K562 (cell line): ENCODE data around the gene LPAR5. TPM values are rescaled to one million over a fixed set of nuclear protein-coding genes. Genes with fewer than 3 reads are reported as not detected.
A peak's percentile ranks its signal among the peaks of the same experiment; 100 is the strongest.

ENCODE experiments used
- BRF2 ChIP-seq: IDR thresholded peaks from 3 replicates; pipeline ENCODE4 v1.6.1; 2011; ENCODE audit warnings: borderline replicate concordance, mild to moderate bottlenecking; ENCODE audit not compliant: insufficient read length, insufficient read depth
- CXXC5 ChIP-seq: fragments of 250-450 bp; sonication (Bioruptor Pico); IDR thresholded peaks from 2 replicates; pipeline ENCODE4 v1.8.0; 2022; ENCODE audit warnings: inconsistent platforms, mild to moderate bottlenecking, moderate library complexity
- DIDO1 ChIP-seq: fragments of 450-650 bp; IDR thresholded peaks from 2 replicates; pipeline ENCODE4 v1.6.1; 2016; ENCODE audit warnings: low read depth, missing biosample characterization, missing genetic modification characterization
- DMBX1 ChIP-seq: fragments of 250-450 bp; sonication (Bioruptor Pico); IDR thresholded peaks from 2 replicates; pipeline ENCODE4 v1.8.0; 2022; ENCODE audit warnings: inconsistent platforms, mild to moderate bottlenecking, moderate library complexity, borderline replicate concordance
- DPF2 ChIP-seq: fragments of 450-650 bp; IDR thresholded peaks from 2 replicates; pipeline ENCODE4 v1.6.1; 2016
- EP400 ChIP-seq: fragments of 450-650 bp; IDR thresholded peaks from 2 replicates; pipeline ENCODE4 v1.6.1; 2017; ENCODE audit warnings: antibody characterized with exemption, mild to moderate bottlenecking, moderate library complexity
- FOXK2 ChIP-seq, 2 experiments: fragments of 450-650 bp; IDR thresholded peaks in 1 of 2; conservative IDR thresholded peaks in 1 of 2; 2 replicates each; pipeline ENCODE4 v1.6.1; 2016; ENCODE audit warnings: low read depth in 2 of 2, mild to moderate bottlenecking in 1 of 2
- HEY1 ChIP-seq: fragments of 250-450 bp; sonication (Bioruptor Pico); IDR thresholded peaks from 2 replicates; pipeline ENCODE4 v1.5.0; 2020; ENCODE audit warnings: mild to moderate bottlenecking, moderate library complexity, borderline replicate concordance
- ILK ChIP-seq: fragments of 450-650 bp; IDR thresholded peaks from 2 replicates; pipeline ENCODE4 v1.6.1; 2016; ENCODE audit warnings: missing genetic modification characterization, low read depth, mild to moderate bottlenecking, missing compliant biosample characterization, moderate library complexity, borderline replicate concordance
- MBD2 ChIP-seq: sonication (generic); IDR thresholded peaks from 2 replicates; pipeline ENCODE4 v1.6.1; 2016; ENCODE audit warnings: low read depth, borderline replicate concordance
- MYC ChIP-seq, 2 experiments: fragments of 250-450 bp in 1 of 2; sonication (Bioruptor Pico) in 1 of 2; IDR thresholded peaks; 2 replicates each; pipeline versions ENCODE4 v1.5.1 to v1.6.1; 2012 to 2021; ENCODE audit warnings: low read depth in 2 of 2, borderline replicate concordance in 1 of 2, improper control_type of control experiment in 1 of 2, low read length in 1 of 2, mild to moderate bottlenecking in 1 of 2, moderate library complexity in 1 of 2
- NR4A1 ChIP-seq, 2 experiments: fragments of 250-450 bp in 1 of 2; fragments of 450-650 bp in 1 of 2; sonication (Bioruptor Pico) in 1 of 2; IDR thresholded peaks; 2 replicates each; pipeline versions ENCODE4 v1.4.0 to v1.6.1; 2016 to 2020; ENCODE audit warnings: mild to moderate bottlenecking in 2 of 2, missing compliant biosample characterization in 1 of 2, missing genetic modification characterization in 1 of 2, moderate library complexity in 1 of 2
- NRF1 ChIP-seq, 2 experiments: fragments of 450-650 bp; IDR thresholded peaks in 1 of 2; conservative IDR thresholded peaks in 1 of 2; 2 replicates each; pipeline ENCODE4 v1.6.1; 2014; ENCODE audit warnings: mild to moderate bottlenecking in 2 of 2
- OTX1 ChIP-seq: fragments of 450-650 bp; formaldehyde crosslinking; IDR thresholded peaks from 2 replicates; pipeline ENCODE4 v1.4.0; 2022; ENCODE audit warnings: mild to moderate bottlenecking
- PHF20 ChIP-seq: fragments of 450-650 bp; IDR thresholded peaks from 2 replicates; pipeline ENCODE4 v1.6.1; 2018; ENCODE audit not compliant: partially characterized antibody
- POLR2A ChIP-seq: fragments of 450-650 bp; conservative IDR thresholded peaks from 2 replicates; pipeline ENCODE4 v1.6.1; 2016
- POLR3A ChIP-seq: IDR thresholded peaks from 2 replicates; pipeline ENCODE4 v1.6.1; 2011; ENCODE audit warnings: borderline replicate concordance, mild to moderate bottlenecking, moderate library complexity; ENCODE audit not compliant: insufficient read length, insufficient read depth; ENCODE audit errors: extremely low read depth
- PTRF ChIP-seq: fragments of 450-650 bp; IDR thresholded peaks from 2 replicates; pipeline ENCODE4 v1.6.1; 2016; ENCODE audit warnings: mild to moderate bottlenecking, missing genetic modification characterization, missing compliant biosample characterization
- SIN3B ChIP-seq: fragments of 450-650 bp; IDR thresholded peaks from 2 replicates; pipeline ENCODE4 v1.6.1; 2017; ENCODE audit warnings: low read depth, mild to moderate bottlenecking, moderate library complexity
- SLC30A9 ChIP-seq: fragments of 250-450 bp; sonication (Bioruptor Pico); IDR thresholded peaks from 2 replicates; pipeline ENCODE4 v1.8.0; 2022; ENCODE audit warnings: mild to moderate bottlenecking, moderate library complexity
- SMAD2 ChIP-seq: fragments of 150-350 bp; IDR thresholded peaks from 2 replicates; pipeline ENCODE4 v1.6.1; 2014; ENCODE audit warnings: low read depth, mild to moderate bottlenecking, low read length
- SMARCB1 ChIP-seq: IDR thresholded peaks from 2 replicates; pipeline ENCODE4 v1.6.1; 2011; ENCODE audit warnings: improper control_type of control experiment, low read depth; ENCODE audit not compliant: insufficient read length
- SMC3 ChIP-seq: conservative IDR thresholded peaks from 2 replicates; pipeline ENCODE4 v1.6.1; 2011; ENCODE audit warnings: low read depth, low read length, improper control_type of control experiment; ENCODE audit not compliant: insufficient read depth
- SNIP1 ChIP-seq: fragments of 450-650 bp; IDR thresholded peaks from 2 replicates; pipeline ENCODE4 v1.7.1; 2017; ENCODE audit warnings: low read depth, mild to moderate bottlenecking
- TAF15 ChIP-seq: fragments of 200-400 bp; formaldehyde crosslinking; IDR thresholded peaks from 2 replicates; pipeline ENCODE4 v1.6.1; 2017; ENCODE audit warnings: mild to moderate bottlenecking, low read depth, low read length, moderate library complexity
- ZNF239 ChIP-seq: fragments of 250-450 bp; sonication (Bioruptor Pico); IDR thresholded peaks from 2 replicates; pipeline ENCODE4 v1.4.0; 2020; ENCODE audit warnings: mild to moderate bottlenecking
- ZNF444 ChIP-seq: fragments of 250-450 bp; sonication (Bioruptor Pico); IDR thresholded peaks from 2 replicates; pipeline ENCODE4 v1.4.0; 2020; ENCODE audit warnings: mild to moderate bottlenecking, moderate library complexity
- ZNF766 ChIP-seq: fragments of 200-800 bp; sonication (Bioruptor generic); conservative IDR thresholded peaks from 2 replicates; pipeline ENCODE4 v1.6.1; 2016; ENCODE audit warnings: missing genetic modification characterization, missing compliant biosample characterization
- polyA plus RNA-seq, 8 experiments: library from polyadenylated mRNA; depleted of rRNA in 4 of 8; stranded (reverse) in 5 of 8; unstranded in 3 of 8; fragments of >200 nt; fragmentation: Nextera tagmentation in 2 of 8; fragmentation: Illumina TruSeq in 1 of 8; extraction: Ambion mirVana in 2 of 8; extraction: Trizol in 1 of 8; gene quantifications; 2 replicates each; pipeline versions ENCODE4 v1.2.1 to v1.2.3, GENCODE V29; 2011 to 2014; ENCODE audit warnings: inconsistent platforms in 1 of 8, missing spikeins in 1 of 8
- total RNA-seq, 7 experiments: library from RNA; depleted of rRNA in 6 of 7; stranded (reverse); fragments of >200 nt in 6 of 7; fragmentation: Illumina TruSeq in 2 of 7; extraction: Trizol in 2 of 7; gene quantifications; 2 replicates each; pipeline versions ENCODE4 v1.2.1 to v1.2.3, GENCODE V29; 2011 to 2021; ENCODE audit warnings: low replicate concordance in 1 of 7

LPAR5 gene
- total and polyA plus RNA-seq, 9 of the 15 experiments (the other 6 are each of a cell fraction or from before 2014, with no cell fraction given) = 1.3 to 11.7 (median 3.6) TPM

GRCh38 chr12:6607751-6608591 lies 27.8 kb downstream of the LPAR5 start (continued):
- TF ChIP-seq PTRF = peak; percentile 77
- peak; percentile 16 for TF ChIP-seq PHF20
- 0 out of 2 replicates have a peak, but pooled peaks have one; percentile 37 for TF ChIP-seq ZNF444 (CRISPR knock-in tag)
- TF ChIP-seq NRF1 (conservative IDR thresholded peaks at IDR 0.05 in 1 of 2, IDR thresholded peaks at IDR 0.05 in 1 of 2) = peak in 1 of 2 experiments; percentile 18; a peak in 1 of 4 replicates
- 0 out of 2 replicates have a peak, but pooled peaks have one; percentile 26 for TF ChIP-seq SMC3
- TF ChIP-seq POLR2A = peak; percentile 63; the same call in 1 of the 2 replicates
- no peak for TF ChIP-seq BRF2
- TF ChIP-seq TAF15 = no peak
- TF ChIP-seq DPF2 = peak; percentile 88
- TF ChIP-seq NR4A1 (CRISPR knock-in tag; IDR thresholded peaks at IDR 0.05) = 0 out of 2 replicates have a peak, but pooled peaks have one; percentile 50
- TF ChIP-seq NR4A1 (tag; IDR thresholded peaks at IDR 0.05) = peak; percentile 82
- TF ChIP-seq ILK (tag) = no peak
- TF ChIP-seq SNIP1 = peak; percentile 49; the same call in 1 of the 2 replicates
- no peak for TF ChIP-seq POLR3A
- no peak for TF ChIP-seq SMARCB1
- TF ChIP-seq DMBX1 (CRISPR knock-in tag) = peak; percentile 86
- peak; percentile 29; the same call in 1 of the 2 replicates for TF ChIP-seq ZNF239 (CRISPR knock-in tag)
- peak; percentile 98 for TF ChIP-seq ZNF766 (CRISPR knock-in tag)
- TF ChIP-seq SMAD2 = no peak
- peak; percentile 70; the same call in 1 of the 2 replicates for TF ChIP-seq OTX1
- peak; percentile 15 to 19; a peak in 1 of 4 replicates for TF ChIP-seq FOXK2 (conservative IDR thresholded peaks at IDR 0.05 in 1 of 2, IDR thresholded peaks at IDR 0.05 in 1 of 2; ENCODE audit: low read depth in 2 of 2)
- TF ChIP-seq CXXC5 (CRISPR knock-in tag) = peak; percentile 25; the same call in 1 of the 2 replicates
- no peak for TF ChIP-seq SLC30A9
- TF ChIP-seq MYC (IDR thresholded peaks at IDR 0.05; ENCODE audit: low read depth, low read length) = no peak
- TF ChIP-seq MYC (CRISPR knock-in tag; IDR thresholded peaks at IDR 0.05; ENCODE audit: borderline replicate concordance, low read depth) = peak; percentile 36; the same call in 1 of the 2 replicates
- no peak for TF ChIP-seq SIN3B
- peak; percentile 73 for TF ChIP-seq EP400
- no peak for TF ChIP-seq MBD2
- no peak for TF ChIP-seq HEY1 (CRISPR knock-in tag)
- TF ChIP-seq DIDO1 (tag) = peak; percentile 63; the same call in 1 of the 2 replicates
